AG10803 (cell line): ENCODE data around the gene RGS14.
"Not testable (repeated sequence)": the region's sequence is repeated elsewhere in the genome, so short reads cannot be mapped to it uniquely, and the experiment has no call there.

ENCODE experiments used
- DNase-seq: peaks from one replicate; pipeline ENCODE4 v3.0.0; 2010; ENCODE audit warnings: low read depth
- H3K4me3 ChIP-seq: 2 replicates; pipeline ENCODE4 v1.5.1; 2011; ENCODE audit warnings: mild to moderate bottlenecking, low read length, control low read depth
- TF ChIP-seq, protein P1 (sequence below): conservative IDR thresholded peaks from 2 replicates; pipeline ENCODE4 v1.5.1; 2011; ENCODE audit warnings: mild to moderate bottlenecking, low read length, control low read depth, inconsistent platforms

RGS14 gene

DNA sequence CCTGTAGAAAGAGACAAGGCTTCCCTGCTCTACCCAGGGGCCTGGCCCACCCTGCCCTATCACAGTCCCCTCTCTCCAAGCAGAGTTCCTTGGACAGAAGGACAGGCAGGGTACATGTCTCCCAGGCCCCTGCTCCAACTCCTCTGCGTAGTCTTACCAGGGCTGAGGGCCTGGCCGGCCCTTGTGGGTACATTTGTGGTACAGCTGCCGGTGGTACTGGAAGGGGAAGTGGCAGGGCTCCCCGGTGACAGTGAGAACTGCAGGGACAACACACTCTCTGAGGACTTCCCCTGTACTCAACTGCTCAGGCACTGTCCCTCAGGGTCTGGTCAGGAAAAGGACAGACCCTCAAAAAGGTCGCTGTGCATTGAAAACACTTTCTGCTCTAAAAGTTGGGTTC, 48.1 kb downstream of the RGS14 start:
- no peak overlapping the region for H3K4me3 ChIP-seq
- TF ChIP-seq, protein P1, sequence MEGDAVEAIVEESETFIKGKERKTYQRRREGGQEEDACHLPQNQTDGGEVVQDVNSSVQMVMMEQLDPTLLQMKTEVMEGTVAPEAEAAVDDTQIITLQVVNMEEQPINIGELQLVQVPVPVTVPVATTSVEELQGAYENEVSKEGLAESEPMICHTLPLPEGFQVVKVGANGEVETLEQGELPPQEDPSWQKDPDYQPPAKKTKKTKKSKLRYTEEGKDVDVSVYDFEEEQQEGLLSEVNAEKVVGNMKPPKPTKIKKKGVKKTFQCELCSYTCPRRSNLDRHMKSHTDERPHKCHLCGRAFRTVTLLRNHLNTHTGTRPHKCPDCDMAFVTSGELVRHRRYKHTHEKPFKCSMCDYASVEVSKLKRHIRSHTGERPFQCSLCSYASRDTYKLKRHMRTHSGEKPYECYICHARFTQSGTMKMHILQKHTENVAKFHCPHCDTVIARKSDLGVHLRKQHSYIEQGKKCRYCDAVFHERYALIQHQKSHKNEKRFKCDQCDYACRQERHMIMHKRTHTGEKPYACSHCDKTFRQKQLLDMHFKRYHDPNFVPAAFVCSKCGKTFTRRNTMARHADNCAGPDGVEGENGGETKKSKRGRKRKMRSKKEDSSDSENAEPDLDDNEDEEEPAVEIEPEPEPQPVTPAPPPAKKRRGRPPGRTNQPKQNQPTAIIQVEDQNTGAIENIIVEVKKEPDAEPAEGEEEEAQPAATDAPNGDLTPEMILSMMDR: no peak
- no peak for DNase-seq

GRCh38 chr5:177409043-177409801, 51.5 kb downstream of the RGS14 start, which contains the start of gene F12:
F12 (minus strand) TSS chr5:177409564; CDS start chr5:177409527, 37 bp downstream.
- no peak for DNase-seq
- TF ChIP-seq, protein P1: no peak
- no peak within 1 kb of the TSS for H3K4me3 ChIP-seq

DNA sequence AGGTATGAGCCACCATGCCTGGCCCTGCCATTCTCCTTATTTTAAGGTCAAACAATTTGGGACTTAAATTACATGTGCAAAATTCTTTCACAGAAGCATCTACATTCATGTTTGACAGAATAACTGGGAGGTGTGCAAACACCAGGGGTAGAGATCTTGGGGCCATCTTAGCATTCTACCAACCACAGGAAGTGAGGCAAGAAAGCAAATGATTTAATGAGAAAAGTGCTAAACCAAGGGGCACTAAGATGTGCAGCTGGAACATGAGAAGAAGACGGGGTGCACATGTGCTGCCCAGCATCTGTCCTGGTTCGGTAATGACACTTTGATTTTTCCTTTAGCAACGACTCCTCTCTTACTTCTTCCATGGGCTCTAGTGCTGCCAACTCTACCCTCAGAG, 52.9 kb downstream of the RGS14 start:
- no peak for DNase-seq
- no peak overlapping the region for H3K4me3 ChIP-seq
- TF ChIP-seq, protein P1: no peak

DNA sequence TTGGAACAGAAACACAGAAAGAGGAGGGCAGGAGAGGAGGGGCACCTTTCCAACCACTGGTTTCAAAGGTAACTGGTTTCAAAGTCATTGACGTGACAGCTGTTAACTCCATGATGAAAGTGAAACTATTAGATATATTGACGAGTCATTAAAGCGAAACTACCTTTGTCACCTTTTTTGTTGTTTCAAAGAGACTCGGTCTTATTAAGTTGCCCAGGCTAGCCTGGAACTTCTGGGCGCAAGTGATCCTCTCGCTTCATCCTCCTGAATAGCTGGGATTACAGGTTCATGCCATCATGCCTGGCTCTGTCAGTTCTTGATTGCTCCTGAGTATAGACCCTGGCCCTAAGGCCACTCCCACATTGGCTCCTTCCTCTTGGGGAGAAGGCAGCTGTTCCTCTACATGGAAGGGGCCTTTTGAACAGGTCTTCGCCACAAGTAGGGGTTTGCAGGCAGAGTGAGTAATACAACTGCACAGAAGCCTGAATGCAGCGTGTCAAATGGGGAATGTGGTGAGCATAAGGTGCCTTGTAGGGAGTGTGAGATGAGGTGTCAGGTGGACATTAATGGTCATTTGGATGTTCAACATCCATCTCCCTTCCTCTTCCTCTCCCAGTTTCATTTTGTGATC, 55.0 kb downstream of the RGS14 start:
- no peak for DNase-seq
- TF ChIP-seq, protein P1: no peak
- H3K4me3 ChIP-seq: no peak overlapping the region

GRCh38 chr5:177414481-177414880, 56.8 kb downstream of the RGS14 start:
- TF ChIP-seq, protein P1: no peak
- no peak overlapping the region for H3K4me3 ChIP-seq
- no peak for DNase-seq

GRCh38 chr5:177417081-177417480, 59.4 kb downstream of the RGS14 start:
- not testable (repeated sequence) for DNase-seq, H3K4me3 ChIP-seq

GRCh38 chr5:177419046-177419445, 61.3 kb downstream of the RGS14 start:
- TF ChIP-seq, protein P1: no peak
- H3K4me3 ChIP-seq: no peak overlapping the region
- peak; percentile 79 for DNase-seq

DNA sequence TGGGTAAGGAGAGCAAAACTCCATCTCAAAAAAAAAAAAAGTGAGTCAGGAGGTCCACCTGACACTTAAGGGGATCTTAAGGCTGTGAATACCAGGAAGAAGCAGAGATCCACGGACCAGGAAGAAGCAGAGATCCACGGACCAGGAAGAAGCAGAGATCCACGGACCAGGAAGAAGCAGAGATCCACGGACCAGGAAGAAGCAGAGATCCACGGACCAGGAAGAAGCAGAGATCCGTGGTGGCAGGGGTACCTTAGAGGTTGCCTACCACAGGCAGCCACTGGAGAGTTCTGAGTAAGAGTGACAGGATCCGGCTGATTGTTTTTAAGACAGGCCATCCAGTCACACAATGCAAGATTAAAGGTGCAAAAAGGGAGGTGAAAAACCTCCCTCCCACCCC, 62.7 kb downstream of the RGS14 start:
- not testable (repeated sequence) for DNase-seq, H3K4me3 ChIP-seq
